Fibroblast of lung (primary cell): ENCODE results near the gene CARD19. TPM values are rescaled to one million over a fixed set of nuclear protein-coding genes. Genes with fewer than 3 reads are reported as not detected.

ENCODE experiments used
- DNase-seq, 2 donors: peaks; one replicate each; pipeline versions ENCODE4 v3.0.0 to v3.0.0-alpha.2; 2010; ENCODE audit warnings: low read depth in 2 of 2
- H2AFZ ChIP-seq: 2 replicates; pipeline ENCODE4 v1.5.1; 2012; ENCODE audit warnings: low read length, control low read depth, inconsistent platforms
- H3K27ac ChIP-seq: 2 replicates; pipeline ENCODE4 v1.5.1; 2011; ENCODE audit warnings: low read length, control low read depth; ENCODE audit not compliant: insufficient read depth
- H3K27me3 ChIP-seq: 2 replicates; pipeline ENCODE4 v1.5.1; 2011; ENCODE audit warnings: mild to moderate bottlenecking, low read length; ENCODE audit not compliant: control insufficient read depth, insufficient read depth
- H3K36me3 ChIP-seq: 2 replicates; pipeline ENCODE4 v1.5.1; 2011; ENCODE audit warnings: low read length; ENCODE audit not compliant: control insufficient read depth, insufficient read depth
- H3K4me1 ChIP-seq: 2 replicates; pipeline ENCODE4 v1.5.1; 2011; ENCODE audit warnings: low read length; ENCODE audit not compliant: control insufficient read depth, insufficient read depth; ENCODE audit errors: extremely low read depth
- H3K4me2 ChIP-seq: 2 replicates; pipeline ENCODE4 v1.5.1; 2011; ENCODE audit warnings: low read length, control low read depth; ENCODE audit not compliant: insufficient read depth; ENCODE audit errors: extremely low read depth
- H3K4me3 ChIP-seq, 4 experiments: fragments of 200-600 bp in 1 of 4; sonication (generic) in 1 of 4; replicated peaks in 1 of 4; 2 replicates each; pipeline ENCODE4 v1.5.1; 2011 to 2016; ENCODE audit warnings: low read length in 4 of 4, low read depth in 3 of 4, mild to moderate bottlenecking in 3 of 4, control low read depth in 2 of 4, inconsistent platforms in 1 of 4, mixed read lengths in 1 of 4; ENCODE audit not compliant: insufficient read depth in 1 of 4; ENCODE audit errors: control extremely low read depth in 1 of 4
- H3K79me2 ChIP-seq: 2 replicates; pipeline ENCODE4 v1.5.1; 2012; ENCODE audit warnings: mild to moderate bottlenecking, low read length, inconsistent platforms; ENCODE audit not compliant: control insufficient read depth, insufficient read depth
- H3K9ac ChIP-seq: 2 replicates; pipeline ENCODE4 v1.5.1; 2011; ENCODE audit warnings: mild to moderate bottlenecking, low read length, control low read depth; ENCODE audit not compliant: insufficient read depth
- H3K9me3 ChIP-seq: 2 replicates; pipeline ENCODE4 v1.5.1; 2012; ENCODE audit warnings: low read depth, low read length; ENCODE audit not compliant: control insufficient read depth, insufficient read depth
- H4K20me1 ChIP-seq: 2 replicates; pipeline ENCODE4 v1.5.1; 2011; ENCODE audit warnings: low read length; ENCODE audit not compliant: control insufficient read depth, insufficient read depth; ENCODE audit errors: extremely low read depth
- EZH2 ChIP-seq: IDR thresholded peaks from 2 replicates; pipeline ENCODE4 v1.5.1; 2012; ENCODE audit warnings: low read length, control low read depth, mild to moderate bottlenecking; ENCODE audit errors: missing control alignments
- polyA plus RNA-seq, 2 donors: library from polyadenylated mRNA; depleted of rRNA in 1 of 2; stranded (reverse) in 1 of 2; unstranded in 1 of 2; fragments of >200 nt; gene quantifications; 2 replicates each; pipeline ENCODE4 v1.2.1, GENCODE V29; 2011 to 2012; ENCODE audit warnings: missing spikeins in 1 of 2
- total RNA-seq: library from RNA; depleted of rRNA; stranded (reverse); fragments of >200 nt; gene quantifications from 2 replicates; pipeline ENCODE4 v1.2.1, GENCODE V29; 2014
- TF ChIP-seq, protein P1 (sequence below), 2 donors: IDR thresholded peaks in 1 of 2; conservative IDR thresholded peaks in 1 of 2; 1 replicate in 1 of 2; 2 replicates in 1 of 2; pipeline ENCODE4 v1.5.1; 2011 to 2012; ENCODE audit warnings: low read length in 2 of 2, control low read depth in 1 of 2, inconsistent platforms in 1 of 2, low read depth in 1 of 2, mild to moderate bottlenecking in 1 of 2

The CARD19 gene
- total and polyA plus RNA-seq, 2 donors (not counting 1 experiment from before 2014, with no cell fraction given), result 30.2 to 91.0 TPM

GRCh38 chr9:93082841-93083411, 13.1 kb upstream of the CARD19 start:
- H3K4me2 ChIP-seq, result no peak overlapping the region
- peaks cover 3% of the 10 kb centered on the region for H3K4me1 ChIP-seq
- H3K9ac ChIP-seq, result no peak overlapping the region
- H3K27ac ChIP-seq, result no peak overlapping the region
- no peaks in the 10 kb centered on the region for H3K79me2 ChIP-seq
- H3K4me3 ChIP-seq, result no peak overlapping the region
- no peaks in the 10 kb centered on the region for H4K20me1 ChIP-seq
- H2AFZ ChIP-seq, result no peak overlapping the region
- no peak for TF ChIP-seq EZH2
- TF ChIP-seq, protein P1, sequence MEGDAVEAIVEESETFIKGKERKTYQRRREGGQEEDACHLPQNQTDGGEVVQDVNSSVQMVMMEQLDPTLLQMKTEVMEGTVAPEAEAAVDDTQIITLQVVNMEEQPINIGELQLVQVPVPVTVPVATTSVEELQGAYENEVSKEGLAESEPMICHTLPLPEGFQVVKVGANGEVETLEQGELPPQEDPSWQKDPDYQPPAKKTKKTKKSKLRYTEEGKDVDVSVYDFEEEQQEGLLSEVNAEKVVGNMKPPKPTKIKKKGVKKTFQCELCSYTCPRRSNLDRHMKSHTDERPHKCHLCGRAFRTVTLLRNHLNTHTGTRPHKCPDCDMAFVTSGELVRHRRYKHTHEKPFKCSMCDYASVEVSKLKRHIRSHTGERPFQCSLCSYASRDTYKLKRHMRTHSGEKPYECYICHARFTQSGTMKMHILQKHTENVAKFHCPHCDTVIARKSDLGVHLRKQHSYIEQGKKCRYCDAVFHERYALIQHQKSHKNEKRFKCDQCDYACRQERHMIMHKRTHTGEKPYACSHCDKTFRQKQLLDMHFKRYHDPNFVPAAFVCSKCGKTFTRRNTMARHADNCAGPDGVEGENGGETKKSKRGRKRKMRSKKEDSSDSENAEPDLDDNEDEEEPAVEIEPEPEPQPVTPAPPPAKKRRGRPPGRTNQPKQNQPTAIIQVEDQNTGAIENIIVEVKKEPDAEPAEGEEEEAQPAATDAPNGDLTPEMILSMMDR (conservative IDR thresholded peaks at IDR 0.05 in 1 of 2, IDR thresholded peaks at IDR 0.05 in 1 of 2; ENCODE audit: low read depth in 1 of 2, low read length in 2 of 2), result no peak
- H3K36me3 ChIP-seq, result no peaks in the 10 kb centered on the region
- no peaks in the 10 kb centered on the region for H3K27me3 ChIP-seq
- DNase-seq, result no peak
- H3K9me3 ChIP-seq, result no peaks in the 10 kb centered on the region

DNA sequence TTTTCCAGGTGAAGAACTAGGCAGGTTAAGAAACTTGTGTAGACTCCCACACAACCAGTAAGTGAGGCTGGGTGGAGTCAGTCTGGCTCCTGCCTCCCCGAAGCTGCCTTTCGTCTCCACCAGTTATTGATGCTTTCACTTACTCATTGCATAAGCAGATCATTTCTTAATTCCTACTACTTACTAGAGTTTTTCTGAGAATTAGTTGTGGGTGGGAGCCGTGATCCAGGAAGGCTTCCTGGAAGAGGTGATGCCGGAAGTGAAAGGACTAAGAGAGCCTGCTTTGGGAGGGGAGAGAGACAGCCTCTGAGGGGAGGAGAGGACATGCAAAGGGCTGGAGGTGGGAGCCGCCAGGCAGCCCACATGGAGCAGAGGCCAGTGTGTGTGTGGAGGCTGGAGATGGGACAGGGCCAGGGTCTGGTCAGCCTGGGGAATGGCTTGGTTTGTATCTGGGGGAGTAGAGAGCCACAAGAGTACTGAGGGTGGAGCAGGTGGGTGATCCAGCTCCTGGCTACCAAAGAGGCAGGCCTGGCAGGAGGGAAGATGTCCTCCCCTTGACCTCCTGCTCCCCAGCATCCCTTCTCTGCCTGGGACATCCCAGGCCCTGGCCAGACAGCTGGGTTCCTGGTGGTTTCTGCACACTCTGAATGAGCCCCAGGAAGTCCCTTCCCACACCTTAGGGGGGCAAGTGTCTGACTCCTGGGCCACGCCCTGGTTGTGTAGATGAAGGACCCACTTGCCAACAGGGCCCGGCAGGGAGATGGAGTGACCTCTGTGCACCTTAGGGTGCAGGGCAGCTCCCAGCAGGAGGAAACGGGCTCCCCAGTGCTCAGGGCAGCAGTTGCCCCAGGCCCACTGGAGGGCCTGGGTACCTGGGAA, 12.2 kb upstream of the CARD19 start:
- H4K20me1 ChIP-seq, result no peaks in the 10 kb centered on the region
- peaks cover 3% of the 10 kb centered on the region for H3K4me1 ChIP-seq
- TF ChIP-seq, protein P1 (conservative IDR thresholded peaks at IDR 0.05 in 1 of 2, IDR thresholded peaks at IDR 0.05 in 1 of 2; ENCODE audit: low read depth in 1 of 2, low read length in 2 of 2), result no peak
- no peak for TF ChIP-seq EZH2
- no peaks in the 10 kb centered on the region for H3K79me2 ChIP-seq
- H3K27ac ChIP-seq, result no peak overlapping the region
- no peaks in the 10 kb centered on the region for H3K27me3 ChIP-seq
- no peak overlapping the region for H3K9ac ChIP-seq
- H3K36me3 ChIP-seq, result no peaks in the 10 kb centered on the region
- H3K9me3 ChIP-seq, result no peaks in the 10 kb centered on the region
- no peak overlapping the region for H2AFZ ChIP-seq
- no peak overlapping the region for H3K4me2 ChIP-seq
- peak in 1 of 2 donors; percentile 31 for DNase-seq
- no peak overlapping the region for H3K4me3 ChIP-seq

DNA sequence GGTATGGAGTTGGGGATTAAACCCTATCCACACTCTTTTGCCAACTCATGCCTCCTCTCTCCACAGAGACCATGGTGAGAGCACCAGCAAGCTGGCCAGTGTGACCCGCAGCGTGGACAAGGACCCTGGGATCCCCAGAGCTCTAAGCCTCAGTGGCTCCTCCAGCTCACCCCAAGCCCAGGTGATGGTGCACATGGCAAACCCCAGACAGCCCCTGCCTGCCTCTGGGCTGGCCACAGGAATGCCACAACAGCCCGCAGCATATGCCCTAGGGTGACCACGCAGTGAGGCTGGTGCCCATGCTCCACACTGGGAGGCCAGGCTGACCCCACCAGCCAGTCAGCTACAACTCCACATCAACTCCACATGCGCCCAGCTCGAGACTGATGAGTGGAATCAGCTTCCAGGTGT, 11.5 kb upstream of the CARD19 start:
- Histone ChIP-seq H3K4me3 (no peak overlapping the region), H3K9ac (no peak overlapping the region), H3K4me1 (peaks cover 3% of the 10 kb centered on the region), H3K79me2 (no peaks in the 10 kb centered on the region), H4K20me1 (no peaks in the 10 kb centered on the region), H3K27me3 (no peaks in the 10 kb centered on the region), H3K36me3 (no peaks in the 10 kb centered on the region), H2AFZ (no peak overlapping the region), H3K9me3 (no peaks in the 10 kb centered on the region), H3K4me2 (no peak overlapping the region), H3K27ac (no peak overlapping the region)
- no peak for DNase-seq
- TF ChIP-seq, protein P1 (conservative IDR thresholded peaks at IDR 0.05 in 1 of 2, IDR thresholded peaks at IDR 0.05 in 1 of 2; ENCODE audit: low read depth in 1 of 2, low read length in 2 of 2), result no peak
